A549 treated with Hydrocortisone at 1 μM for 4 hours (cell line): ENCODE results near the gene GREM1. TPM values are rescaled to one million over a fixed set of nuclear protein-coding genes. Genes with fewer than 3 reads are reported as not detected.

Experiments
- total RNA-seq: library from RNA; stranded (reverse); fragments of 200-300 nt; extraction: Qiagen RNA extraction; gene quantifications from 5 replicates; pipeline ENCODE4 v1.2.3, GENCODE V29; 2022

GREM1 gene
- total RNA-seq: 3.2 to 9.3 TPM (median 4.9 TPM) in 5 replicates

GRCh38 chr15:32717426-32718226, at the start of gene GREM1:
GREM1 (plus strand) TSS chr15:32718004; CDS start chr15:32730691, 12,687 bp downstream.

Other genes starting within 250 kb of the GREM1 start
- gene GOLGA8N, start 124.5 kb upstream of the GREM1 start, total RNA-seq: 0.91 to 1.6 TPM (median 1.3 TPM) in 5 replicates
- gene ARHGAP11A, start 102.5 kb upstream of the GREM1 start, total RNA-seq: 56.4 to 105 TPM (median 69.8 TPM) in 5 replicates
- 1.6 to 2.7 TPM (median 2.0 TPM) in 5 replicates for gene SCG5, start 76.3 kb upstream of the GREM1 start, total RNA-seq